WERI-Rb-1 (cell line): ENCODE results near the gene FBXW9.

Experiments
- DNase-seq: peaks from one replicate; pipeline ENCODE4 v3.0.0-alpha.2; 2020
- H3K27ac ChIP-seq: fragments of 250-450 bp; sonication (Bioruptor Pico); 2 replicates; pipeline ENCODE4 v1.5.1; 2020; ENCODE audit warnings: mild to moderate bottlenecking, moderate library complexity
- H3K27me3 ChIP-seq: fragments of 250-450 bp; sonication (Bioruptor Pico); 2 replicates; pipeline ENCODE4 v1.5.1; 2021; ENCODE audit warnings: mild to moderate bottlenecking, low read depth, moderate library complexity; ENCODE audit not compliant: insufficient read depth, severe bottlenecking
- H3K36me3 ChIP-seq: fragments of 250-450 bp; sonication (Bioruptor Pico); 2 replicates; pipeline ENCODE4 v1.5.1; 2020; ENCODE audit warnings: mild to moderate bottlenecking, moderate library complexity
- H3K4me3 ChIP-seq: 2 replicates; pipeline ENCODE4 v1.5.1; 2011; ENCODE audit warnings: low read depth, mild to moderate bottlenecking, control low read depth, low read length
- H3K9me3 ChIP-seq: fragments of 250-450 bp; sonication (Bioruptor Pico); 2 replicates; pipeline ENCODE4 v1.5.1; 2021; ENCODE audit warnings: mild to moderate bottlenecking, moderate library complexity; ENCODE audit not compliant: severe bottlenecking
- TF ChIP-seq, protein P1 (sequence below): IDR thresholded peaks from 2 replicates; pipeline ENCODE4 v1.5.1; 2011; ENCODE audit warnings: low read depth, mild to moderate bottlenecking, control low read depth, inconsistent platforms, low read length

Gene FBXW9

DNA sequence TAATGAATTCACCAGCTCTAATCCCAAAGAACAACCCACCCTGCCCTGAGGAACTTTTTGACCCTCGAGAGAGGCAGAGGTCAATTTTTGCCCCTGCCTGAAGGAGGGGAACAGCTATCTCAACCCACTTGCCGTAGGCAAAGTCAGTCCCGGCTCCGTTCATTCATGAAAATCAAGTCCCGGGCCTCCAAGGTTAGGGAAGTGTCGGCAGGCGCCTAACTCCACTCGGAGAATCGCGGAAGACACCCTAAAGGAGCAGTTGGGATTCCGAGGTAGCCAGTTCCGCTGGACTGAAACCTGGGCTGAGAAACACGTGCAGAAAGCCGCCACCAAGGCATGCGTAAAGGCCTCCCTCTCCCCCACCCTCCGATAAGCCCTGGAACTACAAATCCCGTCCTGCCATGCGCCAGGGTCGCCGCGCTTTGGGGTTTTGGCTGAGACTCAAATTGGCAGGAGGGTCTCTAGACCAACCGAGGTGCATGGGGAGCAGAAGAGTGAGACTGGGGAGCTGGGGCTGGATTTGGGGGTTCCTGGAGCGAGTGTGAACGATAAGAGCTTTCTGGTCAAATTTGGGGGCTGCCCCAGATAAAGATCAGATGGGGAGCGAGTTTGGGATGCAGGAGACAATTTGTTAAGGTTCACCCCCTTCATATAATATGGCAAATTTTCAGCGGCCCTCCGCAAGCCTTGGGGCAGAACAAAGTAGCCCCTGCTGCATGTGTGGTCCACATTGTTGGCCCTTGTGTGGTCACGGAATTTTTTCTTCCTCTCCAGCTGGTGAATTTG lies 27.4 kb upstream of the FBXW9 start, which contains the start of gene TNPO2:
TNPO2 (minus strand) TSS at position 292 of the 786 bp plus-strand sequence. CDS start 2,955 bp downstream, outside the sequence.
- Histone ChIP-seq H3K27me3 (no peaks in the 10 kb centered on the region), H3K9me3 (no peaks in the 10 kb centered on the region), H3K36me3 (peaks cover 31% of the 10 kb centered on the region), H3K27ac (peak within 1 kb of the TSS; percentile 97), H3K4me3 (peak within 1 kb of the TSS; percentile 87)
- TF ChIP-seq, protein P1, sequence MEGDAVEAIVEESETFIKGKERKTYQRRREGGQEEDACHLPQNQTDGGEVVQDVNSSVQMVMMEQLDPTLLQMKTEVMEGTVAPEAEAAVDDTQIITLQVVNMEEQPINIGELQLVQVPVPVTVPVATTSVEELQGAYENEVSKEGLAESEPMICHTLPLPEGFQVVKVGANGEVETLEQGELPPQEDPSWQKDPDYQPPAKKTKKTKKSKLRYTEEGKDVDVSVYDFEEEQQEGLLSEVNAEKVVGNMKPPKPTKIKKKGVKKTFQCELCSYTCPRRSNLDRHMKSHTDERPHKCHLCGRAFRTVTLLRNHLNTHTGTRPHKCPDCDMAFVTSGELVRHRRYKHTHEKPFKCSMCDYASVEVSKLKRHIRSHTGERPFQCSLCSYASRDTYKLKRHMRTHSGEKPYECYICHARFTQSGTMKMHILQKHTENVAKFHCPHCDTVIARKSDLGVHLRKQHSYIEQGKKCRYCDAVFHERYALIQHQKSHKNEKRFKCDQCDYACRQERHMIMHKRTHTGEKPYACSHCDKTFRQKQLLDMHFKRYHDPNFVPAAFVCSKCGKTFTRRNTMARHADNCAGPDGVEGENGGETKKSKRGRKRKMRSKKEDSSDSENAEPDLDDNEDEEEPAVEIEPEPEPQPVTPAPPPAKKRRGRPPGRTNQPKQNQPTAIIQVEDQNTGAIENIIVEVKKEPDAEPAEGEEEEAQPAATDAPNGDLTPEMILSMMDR, result no peak
- DNase-seq, result peak; percentile 81

DNA sequence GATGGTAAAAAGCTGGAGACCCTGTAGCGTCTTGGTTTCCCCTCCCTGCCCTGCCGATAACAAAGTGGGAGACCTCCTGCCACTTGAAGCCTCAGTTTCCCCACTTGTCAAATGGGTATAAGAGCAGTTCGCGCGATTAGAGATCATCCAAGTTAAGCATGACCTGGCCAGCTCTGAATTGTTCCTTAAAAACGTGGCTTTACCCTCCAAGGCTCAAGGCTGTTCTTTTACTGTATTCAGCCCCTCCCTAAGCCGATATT lies 26.9 kb upstream of the FBXW9 start:
- DNase-seq, result no peak
- peaks cover 32% of the 10 kb centered on the region for H3K36me3 ChIP-seq
- no peaks in the 10 kb centered on the region for H3K9me3 ChIP-seq
- peak overlapping the region; percentile 97 for H3K27ac ChIP-seq
- no peaks in the 10 kb centered on the region for H3K27me3 ChIP-seq
- TF ChIP-seq, protein P1, result no peak
- H3K4me3 ChIP-seq, result peak overlapping the region; percentile 87

DNA sequence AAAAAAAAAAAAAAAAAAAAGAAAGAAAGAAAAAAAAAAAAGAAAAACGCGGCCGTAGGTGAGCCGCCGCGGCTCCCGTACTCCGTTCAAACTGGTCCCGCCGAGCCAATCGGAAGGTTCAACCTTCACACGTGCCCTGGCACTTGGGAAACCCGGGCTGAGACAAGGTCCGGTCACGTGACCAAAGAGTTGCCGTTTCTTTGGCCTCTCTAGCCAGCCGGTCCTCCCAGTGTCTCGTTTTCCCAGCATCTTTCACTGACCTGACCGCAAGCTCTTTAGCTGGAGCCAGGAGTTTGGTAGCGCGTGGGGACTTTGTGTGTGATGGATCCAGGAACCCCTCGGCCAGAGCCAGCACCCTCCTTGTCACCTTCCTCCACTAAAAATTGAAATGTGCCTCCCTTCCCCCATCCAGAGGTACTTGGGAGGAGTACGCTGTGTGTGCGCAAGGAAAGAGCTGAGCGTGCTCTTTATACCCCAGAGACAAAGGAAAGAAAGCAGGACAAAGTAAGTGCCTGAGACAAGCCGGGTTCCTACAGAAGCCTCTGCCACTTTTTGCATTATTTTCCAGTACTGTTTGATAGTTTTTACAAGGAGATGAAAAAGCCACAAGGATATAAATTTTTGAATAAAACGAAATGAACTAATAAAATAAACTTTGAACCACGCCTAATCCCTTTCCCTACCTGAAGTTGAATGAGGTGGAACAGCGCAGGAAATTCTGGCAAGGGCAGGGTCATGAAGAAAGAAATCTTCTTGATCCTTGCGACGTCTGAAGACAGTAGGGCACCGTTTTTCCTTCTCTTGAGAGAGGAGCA lies 26.3 kb upstream of the FBXW9 start:
- H3K27me3 ChIP-seq, result no peaks in the 10 kb centered on the region
- TF ChIP-seq, protein P1, result no peak
- H3K9me3 ChIP-seq, result no peaks in the 10 kb centered on the region
- peaks cover 34% of the 10 kb centered on the region for H3K36me3 ChIP-seq
- peak overlapping the region; percentile 97 for H3K27ac ChIP-seq
- DNase-seq, result peak; percentile 98
- peak overlapping the region; percentile 87 for H3K4me3 ChIP-seq

DNA sequence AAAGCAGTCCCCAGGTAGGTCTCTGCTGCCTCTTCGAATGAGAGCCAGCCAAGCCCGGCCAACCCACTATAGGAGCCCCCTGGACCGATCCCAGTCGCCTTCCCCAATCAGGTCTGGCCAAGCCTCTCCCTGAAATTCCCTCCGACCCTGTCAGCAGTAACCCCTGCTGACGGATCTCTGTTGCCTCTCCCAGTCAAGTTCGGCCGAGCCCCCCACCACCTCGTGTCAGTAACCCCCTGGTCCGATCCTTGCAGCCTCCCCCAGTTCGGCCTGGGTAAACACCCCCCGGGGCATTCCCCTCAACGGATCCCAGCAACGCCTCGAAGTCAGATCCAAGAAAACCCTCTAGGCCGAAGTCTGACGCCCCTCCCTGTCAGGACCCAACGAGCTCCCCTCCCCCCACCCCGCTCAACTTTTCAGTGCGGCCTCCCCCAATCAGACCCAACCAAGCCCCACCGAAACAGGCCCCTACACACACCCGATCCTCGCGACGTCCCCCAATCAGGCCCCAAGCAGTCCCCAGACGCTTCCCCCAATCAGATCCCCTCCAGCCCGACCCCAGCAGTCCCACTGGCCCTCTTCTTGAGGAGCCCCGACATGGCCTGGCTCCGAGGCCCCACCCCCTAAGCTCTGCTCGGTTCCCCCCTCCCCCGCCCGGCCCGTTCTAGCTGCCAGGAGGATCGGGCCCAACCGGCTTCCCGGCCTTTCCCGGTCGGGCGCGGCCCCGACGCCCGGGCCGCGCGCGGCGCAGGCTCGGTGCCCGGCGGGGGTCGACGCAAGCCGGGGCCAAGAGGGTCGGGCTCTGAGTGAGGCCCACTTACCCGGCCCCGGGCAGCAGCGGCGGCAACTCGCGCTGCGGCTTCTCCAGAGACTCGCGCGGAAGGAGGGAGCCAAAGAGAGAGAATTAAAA lies 25.5 kb upstream of the FBXW9 start:
- no peaks in the 10 kb centered on the region for H3K9me3 ChIP-seq
- peak; percentile 80 for DNase-seq
- H3K36me3 ChIP-seq, result peaks cover 38% of the 10 kb centered on the region
- TF ChIP-seq, protein P1, result no peak
- H3K27me3 ChIP-seq, result no peaks in the 10 kb centered on the region
- H3K4me3 ChIP-seq, result peak overlapping the region; percentile 87
- H3K27ac ChIP-seq, result peak overlapping the region; percentile 97

DNA sequence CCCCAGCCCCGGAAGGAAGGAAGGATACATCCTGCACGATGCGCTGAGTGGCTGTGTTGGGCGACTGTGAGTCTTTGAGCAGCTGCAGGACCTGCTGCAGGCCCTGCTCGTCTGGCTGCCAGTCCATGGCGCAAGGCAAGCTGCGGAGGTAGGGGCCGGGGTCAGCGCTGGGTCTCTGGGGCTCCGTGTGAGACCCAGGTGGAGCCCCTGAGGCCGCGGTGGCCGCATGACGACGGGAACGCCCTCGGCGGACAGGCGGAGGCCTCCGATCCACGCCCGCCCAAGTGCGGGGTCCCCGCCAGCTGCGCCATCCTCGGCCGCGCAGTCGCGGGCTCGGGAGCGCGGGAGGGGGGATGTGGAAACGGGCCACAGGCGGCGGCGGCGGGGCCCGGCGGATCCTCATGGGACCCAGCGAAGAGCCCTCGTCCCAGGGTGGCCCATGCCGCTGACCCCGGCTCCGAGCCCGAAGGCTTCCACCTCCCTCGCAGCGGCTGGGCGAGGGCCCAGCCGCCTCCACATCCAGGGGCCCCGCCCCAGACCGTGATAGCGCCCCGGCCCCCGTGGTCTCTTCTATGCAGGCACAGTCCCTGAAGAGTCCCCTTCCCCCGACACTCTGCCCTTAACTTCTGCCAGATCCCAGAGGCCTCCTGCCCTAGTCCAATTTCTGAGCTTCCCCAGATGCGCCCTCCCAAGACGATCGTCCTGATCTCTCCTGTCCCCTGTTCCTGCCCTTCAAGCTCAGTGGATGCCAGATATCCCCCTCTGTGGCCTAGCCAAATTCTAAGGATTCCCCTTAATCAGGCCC lies 24.6 kb upstream of the FBXW9 start:
- TF ChIP-seq, protein P1, result no peak
- peaks cover 46% of the 10 kb centered on the region for H3K36me3 ChIP-seq
- H3K27ac ChIP-seq, result peak overlapping the region; percentile 97
- no peaks in the 10 kb centered on the region for H3K9me3 ChIP-seq
- peak overlapping the region; percentile 87 for H3K4me3 ChIP-seq
- DNase-seq, result no peak
- no peaks in the 10 kb centered on the region for H3K27me3 ChIP-seq
